Endothelial cell of umbilical vein (primary cell): Measurements from ENCODE around the gene NLN. TPM values are rescaled to one million over a fixed set of nuclear protein-coding genes. Genes with fewer than 3 reads are reported as not detected.
"Not testable (repeated sequence)": the region's sequence is repeated elsewhere in the genome, so short reads cannot be mapped to it uniquely, and the experiment has no call there.

ENCODE experiments used
- BruUV-seq: library from RNA; stranded (reverse); fragments of 400-500 nt; replicated peaks from 2 replicates; lab custom pipeline; 2021; lab: Mats Ljungman, UMichigan
- CTCF ChIA-PET: fragments of 300-600, 350-600 bp; sonication (Branson Sonifier 250); formaldehyde crosslinking; loops from one replicate; lab custom pipeline; 2021; ENCODE audit warnings: antibody characterized with exemption, inconsistent platforms; lab: Charles Lee
- POLR2A ChIA-PET: fragments of 300-600, 350-600 bp; sonication (Branson Sonifier 250); formaldehyde crosslinking; loops from one replicate; lab custom pipeline; 2021; ENCODE audit warnings: antibody characterized with exemption, inconsistent platforms; lab: Charles Lee
- DNase-seq: peaks from one replicate; pipeline ENCODE4 v3.0.0-alpha.2; 2011; ENCODE audit warnings: low read depth, low spot score
- FAIRE-seq: peaks from 2 replicates; lab custom pipeline; 2011; peaks lifted over from hg19 to GRCh38; lab: Jason Lieb, UNC
- H2AFZ ChIP-seq: 2 replicates; pipeline ENCODE4 v1.6.0; 2012; ENCODE audit warnings: low read depth, low read length, control low read depth, inconsistent platforms
- H3K27ac ChIP-seq: 2 replicates; pipeline ENCODE4 v1.5.1; 2011; ENCODE audit warnings: low read depth, mild to moderate bottlenecking, control low read depth, low read length, moderate library complexity; ENCODE audit not compliant: insufficient read depth
- H3K27me3 ChIP-seq, 2 experiments: 2 replicates each; pipeline versions ENCODE4 v1.6.0 to v1.6.1; 2011; ENCODE audit warnings: low read length in 2 of 2, mixed read lengths in 1 of 2; ENCODE audit not compliant: control insufficient read depth in 2 of 2, insufficient read depth in 2 of 2
- H3K36me3 ChIP-seq, 2 experiments: 2 replicates in 1 of 2; 3 replicates in 1 of 2; pipeline ENCODE4 v1.5.1; 2011; ENCODE audit warnings: low read length in 2 of 2, mild to moderate bottlenecking in 1 of 2, moderate library complexity in 1 of 2; ENCODE audit not compliant: control insufficient read depth in 2 of 2, insufficient read depth in 2 of 2; ENCODE audit errors: extremely low read depth in 1 of 2
- H3K4me1 ChIP-seq: 3 replicates; pipeline ENCODE4 v1.5.1; 2011; ENCODE audit warnings: mild to moderate bottlenecking, low read length; ENCODE audit not compliant: control insufficient read depth, insufficient read depth; ENCODE audit errors: extremely low read depth
- H3K4me2 ChIP-seq: 2 replicates; pipeline ENCODE4 v1.6.1; 2011; ENCODE audit warnings: low read length, control low read depth, mixed read lengths; ENCODE audit not compliant: insufficient read depth
- H3K4me3 ChIP-seq, 3 experiments: fragments of 200-600 bp in 1 of 3; sonication (generic), shearing (Covaris generic) in 1 of 3; replicated peaks in 1 of 3; 2 replicates each; pipeline ENCODE4 v1.5.1; 2011 to 2016; ENCODE audit warnings: control low read depth in 3 of 3, low read length in 3 of 3, mild to moderate bottlenecking in 2 of 3, inconsistent platforms in 1 of 3, low read depth in 1 of 3, moderate library complexity in 1 of 3; ENCODE audit not compliant: insufficient read depth in 1 of 3
- H3K79me2 ChIP-seq: 2 replicates; pipeline ENCODE4 v1.6.0; 2012; ENCODE audit warnings: low read length, inconsistent platforms; ENCODE audit not compliant: control insufficient read depth, insufficient read depth
- H3K9ac ChIP-seq: replicated peaks from 2 replicates; pipeline ENCODE3; 2011; ENCODE audit warnings: low read length, control low read depth; ENCODE audit not compliant: insufficient read depth; ENCODE audit errors: extremely low read depth
- H3K9me1 ChIP-seq: replicated peaks from 3 replicates; pipeline ENCODE4 v1.6.0; 2011; ENCODE audit warnings: mild to moderate bottlenecking, low read length; ENCODE audit not compliant: control insufficient read depth, insufficient read depth; ENCODE audit errors: extremely low read depth
- H3K9me3 ChIP-seq: replicated peaks from 2 replicates; pipeline ENCODE4 v1.5.1; 2012; ENCODE audit warnings: low read length, inconsistent platforms; ENCODE audit not compliant: control insufficient read depth, insufficient read depth
- H4K20me1 ChIP-seq: replicated peaks from 2 replicates; pipeline ENCODE3; 2011; ENCODE audit warnings: mild to moderate bottlenecking, low read length; ENCODE audit not compliant: control insufficient read depth, insufficient read depth; ENCODE audit errors: extremely low read depth
- EZH2 ChIP-seq: IDR thresholded peaks from 2 replicates; pipeline ENCODE4 v1.6.1; 2012; ENCODE audit warnings: borderline replicate concordance, low read depth, mild to moderate bottlenecking, moderate library complexity, low read length, inconsistent platforms; ENCODE audit not compliant: severe bottlenecking
- FOS ChIP-seq: IDR thresholded peaks from 2 replicates; pipeline ENCODE4 v1.6.1; 2011; ENCODE audit warnings: mild to moderate bottlenecking, low read length, moderate library complexity, borderline replicate concordance; ENCODE audit not compliant: insufficient read depth
- GATA2 ChIP-seq: IDR thresholded peaks from 2 replicates; pipeline ENCODE4 v1.7.0; 2011; ENCODE audit warnings: low read depth, mild to moderate bottlenecking, moderate library complexity, mixed read lengths, low read length; ENCODE audit not compliant: insufficient read length, insufficient read depth
- JUN ChIP-seq: IDR thresholded peaks from 2 replicates; pipeline ENCODE4 v1.6.1; 2011; ENCODE audit warnings: borderline replicate concordance, low read depth; ENCODE audit not compliant: insufficient read length, insufficient read depth
- MYC ChIP-seq: IDR thresholded peaks from one replicate; pipeline ENCODE4 v1.6.1; 2011; ENCODE audit warnings: mild to moderate bottlenecking, low read depth, low read length
- POLR2A ChIP-seq: IDR thresholded peaks from 2 replicates; pipeline ENCODE4 v1.6.1; 2012; ENCODE audit warnings: low read depth, mild to moderate bottlenecking, control low read depth, low read length
- POLR2AphosphoS5 ChIP-seq: IDR thresholded peaks from 2 replicates; pipeline ENCODE4 v1.6.1; 2012; ENCODE audit warnings: low read depth, mild to moderate bottlenecking, control low read depth, low read length, moderate library complexity; ENCODE audit not compliant: insufficient read depth
- dilution Hi-C: fragments of 300-500 bp; cut with MboI; formaldehyde crosslinking; loops from one replicate; pipeline ENCODE4 v1.15.0; 2019; ENCODE audit warnings: low sequenced_read_pairs; ENCODE audit not compliant: extremely low pct_ligation_motif_present
- intact Hi-C: fragments of 100-400 bp; cut with micrococcal nuclease; formaldehyde crosslinking; loops from one replicate; pipeline ENCODE4 v1.10.0; 2022
- polyA plus RNA-seq, 4 experiments: library from polyadenylated mRNA; depleted of rRNA in 3 of 4; stranded (reverse) in 3 of 4; unstranded in 1 of 4; fragments of >200 nt; gene quantifications; 2 replicates each; pipeline versions ENCODE4 v1.2.1 to v1.2.3, GENCODE V29; 2011 to 2012; ENCODE audit warnings: missing spikeins in 1 of 4
- total RNA-seq: library from RNA; stranded (reverse); gene quantifications from 2 replicates; pipeline ENCODE4 v1.2.3, GENCODE V29; 2021
- TF ChIP-seq, protein P1 (sequence below), 2 donors: IDR thresholded peaks; 1 replicate in 1 of 2; 2 replicates in 1 of 2; pipeline ENCODE4 v1.5.1; 2011; ENCODE audit warnings: low read length in 2 of 2, mild to moderate bottlenecking in 2 of 2, moderate library complexity in 2 of 2, control low read depth in 1 of 2, inconsistent platforms in 1 of 2, low read depth in 1 of 2; ENCODE audit not compliant: insufficient read depth in 1 of 2; ENCODE audit errors: extremely low read depth in 1 of 2
- TF ChIP-seq, protein P2 (sequence below): IDR thresholded peaks from 2 replicates; pipeline ENCODE4 v1.6.1; 2011; ENCODE audit not compliant: insufficient read depth, insufficient read length

NLN gene
- total and polyA plus RNA-seq, 2 donors (not counting 3 experiments of a cell fraction or from before 2014, with no cell fraction given), result 14.2 to 63.3 TPM

DNA sequence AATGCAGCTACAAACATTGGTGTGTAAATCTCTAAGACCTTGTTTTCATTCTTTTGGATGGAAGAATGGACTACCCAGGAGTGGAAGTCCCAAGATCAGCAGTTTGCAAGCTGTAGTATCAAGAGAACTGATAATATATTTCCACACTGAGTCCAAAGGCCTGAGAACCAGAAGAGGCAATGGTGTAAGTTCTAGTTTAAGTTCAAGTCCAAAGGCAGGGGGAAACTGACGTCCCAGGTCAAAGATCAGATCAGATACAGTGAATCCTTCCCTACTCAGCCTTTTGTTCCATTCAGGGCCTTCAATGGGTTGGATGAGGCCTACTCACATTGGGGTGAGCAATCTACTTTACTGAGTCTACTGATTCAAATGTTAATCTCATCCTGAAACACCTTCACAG lies 124.1 kb downstream of the NLN start:
- BruUV-seq, result no TSS peak
- H2AFZ ChIP-seq, result no peak overlapping the region
- dilution Hi-C loops (no loop called here), intact Hi-C loops (no loop called here)
- H4K20me1 ChIP-seq, result no peaks in the 10 kb centered on the region
- no peak overlapping the region for H3K27ac ChIP-seq
- no peaks in the 10 kb centered on the region for H3K9me1 ChIP-seq
- H3K79me2 ChIP-seq, result no peaks in the 10 kb centered on the region
- no peak overlapping the region for H3K4me3 ChIP-seq
- no peak overlapping the region for H3K9ac ChIP-seq
- H3K36me3 ChIP-seq, result no peaks in the 10 kb centered on the region
- H3K4me1 ChIP-seq, result no peaks in the 10 kb centered on the region
- no peak overlapping the region for H3K4me2 ChIP-seq
- TF ChIP-seq POLR2AphosphoS5 (no peak), GATA2 (no peak), FOS (no peak), EZH2 (no peak), MYC (no peak), POLR2A (no peak), JUN (no peak)
- TF ChIP-seq, protein P1, sequence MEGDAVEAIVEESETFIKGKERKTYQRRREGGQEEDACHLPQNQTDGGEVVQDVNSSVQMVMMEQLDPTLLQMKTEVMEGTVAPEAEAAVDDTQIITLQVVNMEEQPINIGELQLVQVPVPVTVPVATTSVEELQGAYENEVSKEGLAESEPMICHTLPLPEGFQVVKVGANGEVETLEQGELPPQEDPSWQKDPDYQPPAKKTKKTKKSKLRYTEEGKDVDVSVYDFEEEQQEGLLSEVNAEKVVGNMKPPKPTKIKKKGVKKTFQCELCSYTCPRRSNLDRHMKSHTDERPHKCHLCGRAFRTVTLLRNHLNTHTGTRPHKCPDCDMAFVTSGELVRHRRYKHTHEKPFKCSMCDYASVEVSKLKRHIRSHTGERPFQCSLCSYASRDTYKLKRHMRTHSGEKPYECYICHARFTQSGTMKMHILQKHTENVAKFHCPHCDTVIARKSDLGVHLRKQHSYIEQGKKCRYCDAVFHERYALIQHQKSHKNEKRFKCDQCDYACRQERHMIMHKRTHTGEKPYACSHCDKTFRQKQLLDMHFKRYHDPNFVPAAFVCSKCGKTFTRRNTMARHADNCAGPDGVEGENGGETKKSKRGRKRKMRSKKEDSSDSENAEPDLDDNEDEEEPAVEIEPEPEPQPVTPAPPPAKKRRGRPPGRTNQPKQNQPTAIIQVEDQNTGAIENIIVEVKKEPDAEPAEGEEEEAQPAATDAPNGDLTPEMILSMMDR (IDR thresholded peaks at IDR 0.05; ENCODE audit: extremely low read depth in 1 of 2, insufficient read depth in 1 of 2, low read depth in 1 of 2, low read length in 2 of 2), result no peak
- TF ChIP-seq, protein P2, sequence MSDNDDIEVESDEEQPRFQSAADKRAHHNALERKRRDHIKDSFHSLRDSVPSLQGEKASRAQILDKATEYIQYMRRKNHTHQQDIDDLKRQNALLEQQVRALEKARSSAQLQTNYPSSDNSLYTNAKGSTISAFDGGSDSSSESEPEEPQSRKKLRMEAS, result no peak
- DNase-seq, result no peak
- no peak for FAIRE-seq
- no peaks in the 10 kb centered on the region for H3K9me3 ChIP-seq
- H3K27me3 ChIP-seq, result no peaks in the 10 kb centered on the region
- POLR2A ChIA-PET, result no interaction called here
- CTCF ChIA-PET, result interaction anchor here (0.8 kb wide), 1 partner anchor 39 kb away, joined by 3 read pairs; no protein-coding TSS in a partner anchor

DNA sequence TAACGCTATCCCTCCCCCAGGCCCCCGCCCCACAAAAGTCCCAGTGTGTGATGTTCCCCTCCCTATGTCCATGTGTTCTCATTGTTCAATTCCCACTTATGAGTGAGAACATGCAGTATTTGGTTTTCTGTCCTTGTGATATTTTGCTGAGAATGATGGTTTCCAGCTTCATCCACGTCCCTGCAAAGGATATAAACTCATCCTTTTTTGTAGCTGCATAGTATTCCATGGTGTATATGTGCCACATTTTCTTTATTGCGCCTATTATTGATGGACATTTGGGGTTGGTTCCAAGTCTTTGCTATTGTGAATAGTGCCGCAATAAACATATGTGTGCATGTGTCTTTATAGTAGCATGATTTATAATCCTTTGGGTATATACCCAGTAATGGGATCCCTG lies 125.0 kb downstream of the NLN start:
- H3K27me3 ChIP-seq, H3K9ac ChIP-seq, dilution Hi-C loops, intact Hi-C loops, POLR2A ChIA-PET, H3K79me2 ChIP-seq, H3K4me2 ChIP-seq, CTCF ChIA-PET, H3K4me3 ChIP-seq, H3K9me1 ChIP-seq, H4K20me1 ChIP-seq, DNase-seq, H3K9me3 ChIP-seq, H2AFZ ChIP-seq, H3K36me3 ChIP-seq, BruUV-seq, FAIRE-seq, H3K4me1 ChIP-seq, H3K27ac ChIP-seq: not testable (repeated sequence)

DNA sequence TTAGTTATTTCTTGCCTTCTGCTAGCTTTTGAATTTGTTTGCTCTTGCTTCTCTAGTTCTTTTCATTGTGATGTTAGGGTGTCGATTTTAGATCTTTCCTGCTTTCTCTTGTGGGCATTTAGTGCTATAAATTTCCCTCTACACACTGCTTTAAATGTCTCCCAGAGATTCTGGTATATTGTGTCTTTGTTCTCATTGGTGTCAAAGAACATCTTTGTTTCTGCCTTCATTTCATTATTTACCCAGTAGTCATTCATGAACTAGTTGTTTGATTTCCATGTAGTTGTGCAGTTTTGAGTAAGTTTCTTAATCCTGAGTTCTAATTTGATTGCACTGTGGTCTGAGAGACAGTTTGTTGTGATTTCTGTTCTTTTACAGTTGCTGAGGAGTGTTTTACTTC lies 127.9 kb downstream of the NLN start:
- CTCF ChIA-PET, POLR2A ChIA-PET, intact Hi-C loops: not testable (repeated sequence)

More for the DNA sequence above, 127.9 kb downstream of the NLN start:
- BruUV-seq, H3K27ac ChIP-seq, H3K4me1 ChIP-seq, FAIRE-seq, H4K20me1 ChIP-seq, H3K9me1 ChIP-seq, H2AFZ ChIP-seq, H3K36me3 ChIP-seq, H3K4me2 ChIP-seq, H3K79me2 ChIP-seq, H3K27me3 ChIP-seq, H3K9ac ChIP-seq, H3K9me3 ChIP-seq, dilution Hi-C loops, H3K4me3 ChIP-seq, DNase-seq: not testable (repeated sequence)
